Glomerular endothelial cell (primary cell): ENCODE results near the gene ZNF462. TPM values are rescaled to one million over a fixed set of nuclear protein-coding genes. Genes with fewer than 3 reads are reported as not detected.

Experiments used
- DNase-seq: peaks from one replicate; pipeline ENCODE4 v3.0.0-alpha.2; 2011; ENCODE audit warnings: low read depth, low spot score; ENCODE audit errors: extremely low read depth
- total RNA-seq: library from RNA; depleted of rRNA; stranded (reverse); fragments of >200 nt; gene quantifications from 2 replicates; pipeline ENCODE4 v1.2.3, GENCODE V29; 2015

The ZNF462 gene
- total RNA-seq, 1 donor from 2014 or later, result 13.7 TPM

- no peak for DNase-seq
Observed at GRCh38 chr9:106862110-106862820, 701 bp upstream of the ZNF462 start.

- DNase-seq, result no peak
Observed at GRCh38 chr9:106864373-106865143, 1.6 kb downstream of the ZNF462 start.

- DNase-seq, result no peak
Observed at GRCh38 chr9:106866243-106866642, 3.3 kb downstream of the ZNF462 start.

- DNase-seq, result no peak
Observed at GRCh38 chr9:106867286-106867685, 4.3 kb downstream of the ZNF462 start.

GRCh38 chr9:106868087-106868486, 5.1 kb downstream of the ZNF462 start:
- no peak for DNase-seq

GRCh38 chr9:106868565-106868964, 5.6 kb downstream of the ZNF462 start:
- DNase-seq, result no peak

- no peak for DNase-seq
Observed at GRCh38 chr9:106869028-106869427, 6.1 kb downstream of the ZNF462 start.

GRCh38 chr9:106869458-106869857, 6.5 kb downstream of the ZNF462 start:
- no peak for DNase-seq

- DNase-seq, result no peak
Observed at GRCh38 chr9:106872641-106873040, 9.7 kb downstream of the ZNF462 start.

- no peak for DNase-seq
Observed at GRCh38 chr9:106874031-106874430, 11.1 kb downstream of the ZNF462 start.

- DNase-seq, result no peak
Observed at GRCh38 chr9:106874652-106875051, 11.7 kb downstream of the ZNF462 start.

GRCh38 chr9:106875529-106875928, 12.6 kb downstream of the ZNF462 start:
- DNase-seq, result no peak

GRCh38 chr9:106877345-106877744, 14.4 kb downstream of the ZNF462 start:
- no peak for DNase-seq

- no peak for DNase-seq
Observed at GRCh38 chr9:106878081-106878837, 15.3 kb downstream of the ZNF462 start.

GRCh38 chr9:106878934-106879333, 16.0 kb downstream of the ZNF462 start:
- DNase-seq, result no peak

- no peak for DNase-seq
Observed at GRCh38 chr9:106879439-106879882, 16.5 kb downstream of the ZNF462 start.

- no peak for DNase-seq
Observed at GRCh38 chr9:106880081-106880480, 17.1 kb downstream of the ZNF462 start.

- no peak for DNase-seq
Observed at GRCh38 chr9:106880863-106881262, 17.9 kb downstream of the ZNF462 start.

GRCh38 chr9:106883030-106883429, 20.1 kb downstream of the ZNF462 start:
- DNase-seq, result no peak

GRCh38 chr9:106883626-106884190, 20.7 kb downstream of the ZNF462 start:
- DNase-seq, result no peak

- DNase-seq, result no peak
Observed at GRCh38 chr9:106885451-106885850, 22.5 kb downstream of the ZNF462 start.
